OCI-LY7 (cell line): ENCODE data around the gene RBM33. TPM values are rescaled to one million over a fixed set of nuclear protein-coding genes. Genes with fewer than 3 reads are reported as not detected.

Experiments used
- BruUV-seq: library from RNA; stranded (reverse); fragments of 400-500 nt; replicated peaks from 2 replicates; lab custom pipeline; 2021; lab: Mats Ljungman, UMichigan
- CTCF ChIA-PET: fragments of 300-600 bp; sonication (Branson Sonifier 250); formaldehyde crosslinking; loops from one replicate; lab custom pipeline; 2022; ENCODE audit warnings: antibody characterized with exemption; ENCODE audit not compliant: unreplicated experiment; lab: Charles Lee
- POLR2A ChIA-PET: fragments of 300-600 bp; sonication (Branson Sonifier 250); formaldehyde crosslinking; loops from one replicate; lab custom pipeline; 2022; ENCODE audit warnings: antibody characterized with exemption; lab: Charles Lee
- DNase-seq: peaks from one replicate; pipeline ENCODE4 v3.0.0-alpha.2; 2015; ENCODE audit warnings: low spot score
- H2AFZ ChIP-seq: fragments of 200-600 bp; sonication (generic), shearing (Covaris generic); 2 replicates; pipeline ENCODE4 v1.6.1; 2014; ENCODE audit warnings: mild to moderate bottlenecking, antibody characterized with exemption, low read length, moderate library complexity
- H3K27ac ChIP-seq: fragments of 200-600 bp; sonication (generic); 2 replicates; pipeline ENCODE4 v1.5.1; 2014; ENCODE audit warnings: mixed run types, low read depth, mild to moderate bottlenecking, moderate library complexity, low read length, inconsistent platforms; ENCODE audit not compliant: poor library complexity, severe bottlenecking
- H3K36me3 ChIP-seq: fragments of 200-600 bp; sonication (generic); 2 replicates; pipeline ENCODE4 v1.6.1; 2014; ENCODE audit warnings: mild to moderate bottlenecking, antibody characterized with exemption, low read length, moderate library complexity, mixed read lengths; ENCODE audit not compliant: insufficient read depth
- H3K4me1 ChIP-seq: fragments of 200-600 bp; sonication (generic); 2 replicates; pipeline ENCODE4 v1.5.1; 2014; ENCODE audit warnings: mild to moderate bottlenecking, low read length; ENCODE audit not compliant: insufficient read depth, poor library complexity, severe bottlenecking
- H3K4me2 ChIP-seq: fragments of 200-600 bp; sonication (generic); 2 replicates; pipeline ENCODE4 v1.6.1; 2014; ENCODE audit warnings: mild to moderate bottlenecking, low read length
- H3K4me3 ChIP-seq: fragments of 200-600 bp; sonication (generic); 2 replicates; pipeline ENCODE4 v1.5.1; 2014; ENCODE audit warnings: mild to moderate bottlenecking, low read depth, low read length; ENCODE audit not compliant: poor library complexity, severe bottlenecking
- H3K79me2 ChIP-seq: fragments of 200-600 bp; sonication (generic); 2 replicates; pipeline ENCODE4 v1.6.1; 2016; ENCODE audit warnings: low read depth, mild to moderate bottlenecking, low read length, moderate library complexity, mixed read lengths; ENCODE audit not compliant: insufficient read depth
- H3K9me2 ChIP-seq: fragments of 200-600 bp; sonication (generic); 2 replicates; pipeline ENCODE4 v1.6.1; 2016; ENCODE audit warnings: mild to moderate bottlenecking, low read length, mixed read lengths; ENCODE audit not compliant: insufficient read depth
- H3K9me3 ChIP-seq: fragments of 200-600 bp; sonication (generic); 2 replicates; pipeline ENCODE4 v1.6.1; 2014; ENCODE audit warnings: mild to moderate bottlenecking, mixed run types, low read length, mixed read lengths
- H4K20me1 ChIP-seq: fragments of 200-600 bp; sonication (generic); 2 replicates; pipeline ENCODE4 v1.6.1; 2014; ENCODE audit warnings: mild to moderate bottlenecking, antibody characterized with exemption, low read length, moderate library complexity, mixed read lengths; ENCODE audit not compliant: insufficient read depth
- CTCF ChIP-seq: fragments of 200-600 bp; sonication (generic); conservative IDR thresholded peaks from 2 replicates; pipeline ENCODE4 v1.5.1; 2014; ENCODE audit warnings: mild to moderate bottlenecking, antibody characterized with exemption, low read length, moderate library complexity, mixed read lengths
- EZH2phosphoT487 ChIP-seq: fragments of 200-600 bp; sonication (generic); IDR thresholded peaks from 2 replicates; pipeline ENCODE4 v1.6.1; 2018; ENCODE audit warnings: low read depth, borderline replicate concordance, mild to moderate bottlenecking, mixed run types, antibody characterized with exemption, low read length, moderate library complexity, mixed read lengths
- intact Hi-C: fragments of 100-400 bp; cut with micrococcal nuclease; formaldehyde crosslinking; loops from one replicate; pipeline ENCODE4 v1.10.0; 2022; ENCODE audit not compliant: unreplicated experiment
- total RNA-seq, 2 experiments: library from RNA; depleted of rRNA in 1 of 2; stranded (reverse); fragments of >200 nt in 1 of 2; shearing (Covaris generic) in 1 of 2; gene quantifications; 2 replicates each; pipeline ENCODE4 v1.2.3, GENCODE V29; 2014 to 2022

The RBM33 gene
- total RNA-seq, 2 experiments from 2014 or later = 67.6 to 127 TPM

GRCh38 chr7:155738104-155738503, 93.6 kb downstream of the RBM33 start:
- intact Hi-C loops = loop anchor here (1.0 kb wide), 2 partner anchors 30 to 140 kb away; no protein-coding TSS in a partner anchor
- no TSS peak for BruUV-seq
- ChIA-PET POLR2A (interaction anchor here (0.7 kb wide), 1 partner anchor 137 kb away, joined by 5 read pairs; no protein-coding TSS in a partner anchor), CTCF (no interaction called here)
- H4K20me1 ChIP-seq = peaks cover 5% of the 10 kb centered on the region; the same call in 1 of the 2 replicates
- H3K4me3 ChIP-seq = no peak overlapping the region
- H3K79me2 ChIP-seq = peaks cover 14% of the 10 kb centered on the region; the same call in 1 of the 2 replicates
- peaks cover 47% of the 10 kb centered on the region for H3K4me1 ChIP-seq
- DNase-seq = no peak
- TF ChIP-seq EZH2phosphoT487 (no peak), CTCF (no peak)
- no peak overlapping the region for H2AFZ ChIP-seq
- no peaks in the 10 kb centered on the region for H3K9me3 ChIP-seq
- H3K9me2 ChIP-seq = no peaks in the 10 kb centered on the region
- no peak overlapping the region for H3K4me2 ChIP-seq
- H3K36me3 ChIP-seq = peaks cover 87% of the 10 kb centered on the region
- H3K27ac ChIP-seq = no peak overlapping the region

GRCh38 chr7:155738652-155739537, 94.4 kb downstream of the RBM33 start:
- no peak overlapping the region for H3K27ac ChIP-seq
- H3K4me2 ChIP-seq = no peak overlapping the region
- no peak overlapping the region for H2AFZ ChIP-seq
- peaks cover 10% of the 10 kb centered on the region; the same call in 1 of the 2 replicates for H3K79me2 ChIP-seq
- peaks cover 40% of the 10 kb centered on the region for H3K4me1 ChIP-seq
- no peaks in the 10 kb centered on the region for H3K9me3 ChIP-seq
- CTCF ChIA-PET = interaction anchor here (1.9 kb wide), 1 partner anchor 140 kb away, joined by 8 read pairs; no protein-coding TSS in a partner anchor
- TF ChIP-seq EZH2phosphoT487 (no peak), CTCF (peak; percentile 96)
- no TSS peak for BruUV-seq
- no peaks in the 10 kb centered on the region for H3K9me2 ChIP-seq
- POLR2A ChIA-PET = interaction anchor here (0.6 to 0.7 kb wide), 2 partner anchors 17 to 73 kb away, joined by 3 read pairs; no protein-coding TSS in a partner anchor
- peaks cover 2% of the 10 kb centered on the region; the same call in 1 of the 2 replicates for H4K20me1 ChIP-seq
- H3K36me3 ChIP-seq = peaks cover 90% of the 10 kb centered on the region
- peak; percentile 84 for DNase-seq
- intact Hi-C loops = loop anchor here (1.0 kb wide), 2 partner anchors 29 to 141 kb away; no protein-coding TSS in a partner anchor
- no peak overlapping the region for H3K4me3 ChIP-seq
